Measurements from ENCODE around the gene SLC37A4. TPM values are rescaled to one million over a fixed set of nuclear protein-coding genes. Genes with fewer than 3 reads are reported as not detected.
"Not testable (repeated sequence)": the region's sequence is repeated elsewhere in the genome, so short reads cannot be mapped to it uniquely, and the experiment has no call there.

Gene SLC37A4
- 26.5 and 29.5 TPM in 2 replicates for total RNA-seq (2014; rRNA removed; shearing (Covaris generic))

DNA sequence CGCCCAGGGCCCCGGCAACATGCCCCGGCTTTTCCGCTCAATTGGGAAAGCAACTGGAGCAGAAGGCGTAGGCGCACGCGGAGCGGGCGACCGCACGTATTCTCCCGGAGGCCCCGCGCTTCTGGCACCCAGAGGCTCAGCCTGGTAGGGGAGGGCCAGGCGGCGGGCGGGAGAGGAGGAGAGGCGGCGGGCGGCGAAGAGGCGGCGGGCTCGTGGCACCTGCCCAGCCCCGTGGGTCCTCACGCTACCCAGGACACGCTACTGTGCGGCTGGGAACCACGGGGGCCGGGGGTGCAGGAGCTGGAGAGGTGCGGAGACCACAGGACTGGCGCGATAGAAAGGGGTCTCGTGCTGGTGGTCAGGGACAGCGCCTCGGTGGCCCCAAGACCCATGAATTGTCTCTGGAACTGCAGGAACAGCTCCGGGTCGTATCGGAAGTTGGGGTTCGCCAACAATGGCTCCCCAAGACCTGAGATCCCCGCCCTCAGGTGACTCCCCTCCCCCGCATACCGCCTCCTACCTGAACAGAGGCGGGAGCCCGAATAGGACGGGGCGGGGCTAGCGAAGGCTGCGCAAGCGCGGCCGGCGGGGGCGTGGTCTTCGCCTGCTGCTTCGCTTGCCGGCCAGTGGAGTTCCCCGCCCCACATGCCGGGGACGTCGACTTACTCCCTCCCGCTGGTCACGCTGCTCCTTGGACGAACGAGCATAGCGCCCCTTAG lies at the start of gene SLC37A4:
Gene SLC37A4 (minus strand): TSS at position 549 of the 719 bp plus-strand sequence.
- peak; percentile 96 for DNase-seq (ENCODE audit: low read depth)

DNA sequence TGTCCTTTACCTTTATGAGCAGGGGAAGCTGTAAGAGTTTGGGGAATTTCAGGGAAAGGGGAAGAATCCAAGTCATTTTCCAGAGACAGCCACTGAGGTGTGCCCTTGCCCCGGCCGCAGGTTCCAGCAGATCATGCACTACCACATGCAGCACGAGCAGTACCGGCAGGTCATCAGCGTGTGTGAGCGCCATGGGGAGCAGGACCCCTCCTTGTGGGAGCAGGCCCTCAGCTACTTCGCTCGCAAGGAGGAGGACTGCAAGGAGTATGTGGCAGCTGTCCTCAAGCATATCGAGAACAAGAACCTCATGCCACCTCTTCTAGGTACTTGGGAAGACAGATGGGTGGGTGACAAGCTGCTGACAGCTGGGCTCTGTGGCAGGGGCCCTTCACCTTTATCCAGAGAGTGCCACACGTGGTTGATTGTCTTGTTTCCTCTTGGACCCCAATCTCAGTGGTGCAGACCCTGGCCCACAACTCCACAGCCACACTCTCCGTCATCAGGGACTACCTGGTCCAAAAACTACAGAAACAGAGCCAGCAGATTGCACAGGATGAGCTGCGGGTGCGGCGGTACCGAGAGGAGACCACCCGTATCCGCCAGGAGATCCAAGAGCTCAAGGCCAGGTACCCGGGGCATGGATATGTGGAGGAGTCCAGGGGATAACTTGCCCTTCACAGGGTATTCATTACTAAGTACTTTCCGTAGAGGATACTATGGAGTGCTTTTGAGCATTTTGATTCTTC lies 48.2 kb upstream of the SLC37A4 start:
- no peak for DNase-seq (ENCODE audit: low read depth)

DNA sequence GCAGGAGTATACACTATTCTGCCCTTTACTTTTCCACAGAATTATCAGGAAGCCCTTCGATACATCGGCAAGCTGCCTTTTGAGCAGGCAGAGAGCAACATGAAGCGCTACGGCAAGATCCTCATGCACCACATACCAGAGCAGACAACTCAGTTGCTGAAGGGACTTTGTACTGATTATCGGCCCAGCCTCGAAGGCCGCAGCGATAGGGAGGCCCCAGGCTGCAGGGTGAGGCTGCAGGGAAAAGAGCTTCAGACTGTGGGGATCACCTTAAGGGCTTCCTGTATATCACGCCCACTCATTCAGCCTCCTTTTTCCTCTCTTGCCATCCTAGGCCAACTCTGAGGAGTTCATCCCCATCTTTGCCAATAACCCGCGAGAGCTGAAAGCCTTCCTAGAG lies 47.2 kb upstream of the SLC37A4 start:
- no peak for DNase-seq (ENCODE audit: low read depth)

DNA sequence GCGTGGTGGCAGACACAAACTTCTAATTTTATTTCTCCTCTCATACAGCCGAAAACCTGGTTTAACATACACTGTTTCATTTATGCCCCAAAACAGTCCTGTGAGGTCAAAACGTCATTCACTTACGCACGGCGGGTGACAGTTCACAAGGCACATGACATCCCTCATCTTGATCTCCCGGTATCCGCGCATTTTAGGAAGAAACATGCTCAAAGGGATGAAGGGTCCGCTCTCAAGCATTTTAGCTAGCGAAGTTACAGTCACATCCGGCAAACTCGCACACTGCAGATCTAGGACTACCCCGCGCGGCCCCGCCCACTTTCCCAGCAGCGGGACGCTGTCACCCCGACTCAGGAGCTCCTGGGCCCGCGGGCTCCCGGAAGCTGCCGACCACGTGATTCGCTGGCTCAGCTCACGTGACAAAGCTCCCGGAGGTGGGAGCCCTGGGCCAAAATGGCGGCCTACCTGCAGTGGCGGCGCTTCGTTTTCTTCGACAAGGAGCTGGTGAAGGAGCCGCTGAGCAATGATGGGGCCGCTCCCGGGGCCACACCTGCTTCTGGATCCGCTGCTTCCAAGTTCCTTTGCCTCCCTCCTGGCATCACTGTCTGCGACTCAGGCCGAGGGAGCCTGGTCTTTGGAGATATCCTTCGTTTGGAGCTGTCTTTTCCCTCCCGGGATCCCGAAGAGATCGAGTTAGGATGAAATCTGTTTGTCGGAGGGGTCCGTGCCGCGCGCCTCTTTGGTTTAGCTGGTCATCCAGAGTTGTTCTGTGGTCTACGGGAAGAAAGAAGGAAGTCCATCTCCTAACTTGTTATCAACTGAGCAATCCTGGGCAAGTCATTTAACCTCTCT lies 36.9 kb upstream of the SLC37A4 start, which contains the start of gene VPS11:
Gene VPS11 (plus strand): TSS at position 448 of the 852 bp plus-strand sequence. CDS start 6 bp downstream, at position 454.
- DNase-seq (ENCODE audit: low read depth): peak; percentile 98

DNA sequence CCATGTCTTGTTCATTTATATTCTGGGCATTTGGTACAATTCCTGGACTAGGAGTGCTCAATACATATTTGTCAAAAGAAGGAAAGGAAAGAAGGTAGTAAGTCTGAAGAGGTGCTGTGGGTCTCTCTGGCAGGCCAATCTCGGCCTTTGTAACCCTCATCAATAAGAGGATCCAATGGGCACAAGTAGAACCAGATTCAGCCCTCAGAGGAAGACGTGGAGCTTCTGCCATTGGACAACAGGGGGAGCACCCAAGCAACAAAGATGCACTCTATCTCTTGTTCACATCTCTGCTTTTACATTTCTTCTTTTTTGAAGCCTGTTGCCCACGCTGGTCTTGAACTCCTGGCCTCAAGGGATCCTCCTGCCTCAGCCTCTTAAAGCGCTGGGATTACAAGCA lies 34.7 kb upstream of the SLC37A4 start:
- DNase-seq (ENCODE audit: low read depth): peak; percentile 50

DNA sequence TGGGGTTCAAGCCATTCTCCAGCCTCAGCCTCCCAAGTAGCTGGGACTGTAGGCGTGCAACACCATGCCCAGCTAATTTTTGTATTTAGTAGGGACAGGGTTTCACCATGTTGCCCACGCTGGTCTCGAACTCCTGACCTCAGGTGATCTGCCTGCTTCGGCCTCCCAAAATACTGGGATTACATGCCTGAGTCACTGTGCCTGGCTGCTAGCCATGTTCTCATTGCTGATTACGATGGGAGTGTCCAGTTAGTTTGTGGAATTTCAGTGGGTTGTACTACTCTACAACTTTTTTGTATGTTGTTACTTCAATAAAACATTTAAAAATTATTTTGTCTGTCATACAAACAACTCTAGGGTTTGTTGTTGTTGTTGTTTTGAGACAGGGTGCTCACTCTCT lies 32.1 kb upstream of the SLC37A4 start:
- DNase-seq (ENCODE audit: low read depth): peak; percentile 73

DNA sequence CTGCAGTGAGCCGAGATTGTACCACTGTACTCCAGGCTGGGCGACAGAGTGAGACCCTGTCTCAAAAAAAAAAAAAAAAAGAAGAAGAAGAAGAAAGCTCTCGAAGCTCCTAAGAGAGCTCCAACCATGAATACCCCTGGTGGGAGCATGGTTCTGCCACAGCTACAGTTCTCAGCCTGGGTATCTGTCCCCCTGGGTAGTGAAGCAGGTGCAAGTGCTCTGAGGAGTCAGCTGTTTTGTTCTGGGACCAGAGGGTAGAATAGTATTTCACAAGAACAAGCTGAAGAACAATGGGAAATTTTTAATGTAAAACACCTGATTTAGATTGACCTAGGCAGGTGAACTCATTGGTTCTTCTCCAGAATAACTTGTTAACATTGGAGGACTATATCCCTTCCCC lies 30.6 kb upstream of the SLC37A4 start:
- DNase-seq (ENCODE audit: low read depth): no peak

DNA sequence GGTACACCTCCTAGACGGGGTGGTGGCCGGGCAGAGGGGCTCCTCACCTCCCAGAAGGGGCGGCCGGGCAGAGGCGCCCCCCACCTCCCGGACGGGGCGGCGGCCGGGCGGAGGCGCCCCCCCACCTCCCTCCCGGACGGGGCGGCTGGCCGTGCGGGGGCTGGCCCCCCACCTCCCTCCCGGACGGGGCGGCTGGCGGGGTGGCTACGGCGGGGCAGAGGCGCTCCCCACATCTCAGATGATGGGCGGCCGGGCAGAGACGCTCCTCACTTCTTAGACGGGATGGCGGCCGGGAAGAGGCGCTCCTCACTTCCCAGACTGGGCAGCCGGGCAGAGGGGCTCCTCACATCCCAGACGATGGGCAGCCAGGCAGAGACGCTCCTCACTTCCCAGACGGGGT lies 28.5 kb upstream of the SLC37A4 start:
- DNase-seq (ENCODE audit: low read depth): not testable (repeated sequence)

DNA sequence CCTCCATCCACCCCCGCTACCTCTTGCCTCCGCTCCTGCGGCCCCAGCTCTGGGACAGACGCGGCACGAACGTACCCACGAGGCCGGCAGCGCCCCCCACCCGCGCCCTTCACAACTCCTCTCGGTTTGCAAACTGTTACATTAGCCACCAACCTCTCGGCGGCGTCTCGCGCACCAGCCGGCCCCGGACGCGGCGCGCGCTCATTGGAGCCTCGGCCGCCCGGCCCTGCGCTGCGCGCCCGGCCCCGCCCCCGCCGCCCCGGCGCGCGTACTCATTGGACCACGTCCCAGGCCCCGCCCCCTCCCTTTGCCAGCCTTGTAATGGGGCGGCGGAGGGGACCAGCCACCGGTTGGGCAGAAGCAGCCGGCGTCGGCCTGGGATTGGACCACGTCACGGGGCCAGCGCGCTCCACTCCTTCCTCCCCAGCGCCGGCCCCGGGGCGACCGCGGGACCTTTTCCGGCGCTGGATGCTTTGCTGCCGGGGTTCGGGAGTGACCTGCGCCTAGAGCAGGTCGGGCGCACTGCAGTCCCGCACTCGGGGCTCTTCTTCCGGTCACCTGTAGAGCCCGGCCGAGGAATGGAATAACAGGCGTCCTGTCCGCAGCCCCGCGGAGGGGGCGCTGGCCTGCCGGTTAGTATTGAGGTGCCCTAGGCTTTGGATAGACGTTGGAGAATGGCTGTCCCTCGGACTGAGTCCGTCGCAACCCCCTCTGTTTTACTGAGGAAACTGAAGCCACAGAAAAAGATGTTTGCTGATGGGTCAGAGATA lies 26.5 kb upstream of the SLC37A4 start, which contains the start of gene HYOU1:
Gene HYOU1 (minus strand): TSS at position 206 of the 770 bp plus-strand sequence. CDS start 1,045 bp downstream, outside the sequence.
- peak; percentile 95 for DNase-seq (ENCODE audit: low read depth)

DNA sequence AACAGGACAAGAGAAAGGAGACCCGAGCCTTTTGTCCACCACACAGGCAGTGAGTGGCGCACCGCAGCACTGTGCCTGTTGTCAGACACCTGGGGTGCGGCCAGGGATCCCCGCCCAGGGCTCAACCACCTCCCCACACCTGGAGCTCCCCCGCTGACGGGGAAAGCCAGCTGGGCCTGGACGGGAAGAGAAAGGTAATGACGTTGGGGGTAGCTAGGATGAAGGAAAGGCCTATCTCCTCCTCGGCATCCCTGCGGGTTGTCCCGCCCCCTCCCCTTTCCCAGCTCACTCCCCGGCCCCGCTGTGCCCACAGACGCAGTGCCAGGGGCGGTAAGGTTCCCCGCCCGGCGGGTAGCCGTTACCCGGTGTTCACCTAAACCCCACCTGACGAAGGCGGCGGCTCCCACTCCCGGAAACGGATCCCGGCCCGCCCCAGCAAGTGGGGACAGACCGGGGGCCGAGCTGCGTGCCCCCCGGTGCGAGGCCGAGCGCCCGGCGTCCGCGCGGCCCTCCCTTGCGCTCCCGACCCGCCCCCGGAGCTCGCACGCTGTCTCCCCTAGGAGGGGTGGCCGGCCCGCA lies 25.8 kb upstream of the SLC37A4 start:
- peak; percentile 16 for DNase-seq (ENCODE audit: low read depth)

DNA sequence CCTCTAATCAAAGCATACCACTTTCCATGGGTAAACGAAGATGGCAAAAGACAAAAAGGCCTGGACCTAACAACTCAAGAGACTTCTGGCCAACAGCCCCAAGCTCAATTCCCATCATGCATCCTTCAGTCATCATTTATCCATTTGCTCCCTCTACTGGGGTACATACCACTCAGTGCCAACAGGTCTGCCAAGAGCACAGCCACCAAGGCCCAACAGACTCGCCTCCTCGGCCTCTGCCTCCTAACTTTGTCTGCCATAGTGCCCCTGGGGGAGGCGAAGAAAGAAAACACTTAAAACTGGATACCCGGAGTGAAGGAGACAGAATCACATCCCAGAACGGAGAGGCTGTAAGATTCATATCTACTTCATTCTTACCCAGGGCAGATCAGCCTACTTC lies 25.2 kb upstream of the SLC37A4 start:
- DNase-seq (ENCODE audit: low read depth): peak; percentile 38

DNA sequence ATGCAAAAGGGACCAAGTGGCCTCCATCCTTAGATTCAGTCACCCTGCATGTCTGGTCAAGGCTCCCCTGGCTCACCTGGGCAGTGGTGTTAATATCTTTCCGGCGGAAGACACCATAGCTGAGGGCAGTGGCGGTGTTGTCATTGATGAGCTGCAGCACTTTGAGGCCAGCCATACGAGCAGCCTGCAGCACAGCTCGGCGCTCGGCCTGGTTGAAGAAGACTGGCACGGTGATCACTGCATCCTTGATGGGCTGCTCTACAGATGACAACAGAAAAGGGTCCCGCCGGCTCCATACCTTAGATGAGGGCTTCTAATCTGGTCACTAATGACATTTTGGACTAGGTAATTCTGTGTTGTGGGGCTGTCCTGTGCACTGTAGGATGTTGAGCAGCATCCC lies 23.7 kb upstream of the SLC37A4 start:
- DNase-seq (ENCODE audit: low read depth): no peak

DNA sequence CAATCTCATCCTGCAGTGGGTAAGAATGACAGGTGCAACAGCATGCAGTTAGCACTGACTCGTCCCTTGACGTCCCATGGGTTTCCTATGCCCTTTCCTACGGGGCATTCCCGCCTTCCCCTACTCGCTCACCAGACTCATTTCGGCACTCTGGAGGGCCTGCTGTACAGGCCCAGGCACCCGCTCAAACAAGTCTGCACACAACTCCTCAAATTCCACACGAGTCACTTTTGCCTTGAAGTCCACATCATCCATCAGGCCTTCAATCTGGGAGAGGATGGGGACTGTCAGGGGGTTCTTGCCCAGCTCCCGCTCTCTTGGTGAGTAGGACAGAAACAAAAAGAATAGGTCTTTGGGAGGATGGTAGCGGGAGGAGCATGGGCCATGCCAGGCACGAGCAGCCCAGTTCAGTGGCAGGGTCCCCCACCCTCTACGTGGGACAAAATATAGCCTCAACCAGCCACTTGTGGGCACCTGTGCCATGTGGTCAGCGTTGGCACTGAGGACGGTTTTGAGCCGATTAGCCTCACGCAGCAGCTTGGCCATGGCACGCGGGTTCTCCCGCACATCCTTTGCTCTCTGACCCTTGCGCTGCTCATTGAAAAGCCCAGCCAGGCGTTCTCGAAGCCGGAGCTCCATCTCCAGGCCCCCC lies 21.6 kb upstream of the SLC37A4 start:
- DNase-seq (ENCODE audit: low read depth): no peak

DNA sequence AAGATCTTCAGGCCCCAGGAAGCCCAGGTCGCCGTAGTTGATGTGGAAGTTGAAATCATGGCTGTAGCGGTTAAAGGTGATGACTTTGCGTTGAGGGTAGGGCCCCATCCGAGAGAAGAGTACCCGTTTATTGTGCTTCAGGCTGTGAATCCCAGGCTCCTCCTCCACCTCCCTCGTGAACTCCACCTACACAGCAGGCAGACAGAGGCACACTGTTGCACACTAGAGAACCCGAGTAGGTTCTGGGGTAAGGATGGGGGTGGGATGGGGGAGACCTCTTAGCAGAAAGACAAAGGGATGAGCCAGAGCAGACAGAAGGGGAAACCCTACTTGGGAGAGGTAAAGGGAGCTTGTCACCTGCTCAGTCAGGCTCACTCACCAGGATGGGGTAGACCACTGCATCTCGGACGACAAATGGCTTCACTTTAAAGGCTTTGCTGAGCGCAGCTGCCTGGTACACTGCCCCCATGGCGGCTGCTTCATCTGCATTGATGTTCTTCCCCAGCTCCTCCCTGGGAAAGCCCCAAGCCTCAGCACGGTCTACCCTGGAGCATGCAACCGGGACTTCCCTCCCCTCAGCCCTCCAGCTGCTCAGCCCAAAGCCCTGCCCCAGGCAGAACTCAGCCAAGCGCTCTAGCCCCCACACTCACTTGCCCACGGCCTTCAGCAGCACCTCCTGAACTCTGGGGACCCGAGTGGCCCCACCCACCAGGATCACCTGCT lies 20.9 kb upstream of the SLC37A4 start:
- DNase-seq (ENCODE audit: low read depth): no peak

DNA sequence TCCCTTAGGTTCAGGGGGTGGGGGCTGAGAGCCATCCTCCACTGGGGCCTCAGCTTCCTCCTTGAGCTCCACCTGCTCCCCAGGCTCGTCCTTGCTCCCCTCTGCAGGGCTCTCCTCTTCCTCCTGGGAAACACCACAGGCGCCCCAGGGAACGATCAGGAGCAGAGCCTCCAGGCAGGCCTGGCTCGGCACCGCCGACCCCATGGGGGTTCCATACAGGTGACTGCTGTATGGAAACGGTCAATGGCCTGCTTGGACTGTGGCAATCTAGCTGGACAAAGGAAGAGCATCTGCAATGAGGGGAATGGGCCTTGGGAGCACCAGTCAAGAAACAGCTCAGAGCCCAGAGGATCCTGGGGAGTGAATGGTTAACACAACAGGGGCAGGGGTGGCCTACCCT lies 18.4 kb upstream of the SLC37A4 start:
- no peak for DNase-seq (ENCODE audit: low read depth)

DNA sequence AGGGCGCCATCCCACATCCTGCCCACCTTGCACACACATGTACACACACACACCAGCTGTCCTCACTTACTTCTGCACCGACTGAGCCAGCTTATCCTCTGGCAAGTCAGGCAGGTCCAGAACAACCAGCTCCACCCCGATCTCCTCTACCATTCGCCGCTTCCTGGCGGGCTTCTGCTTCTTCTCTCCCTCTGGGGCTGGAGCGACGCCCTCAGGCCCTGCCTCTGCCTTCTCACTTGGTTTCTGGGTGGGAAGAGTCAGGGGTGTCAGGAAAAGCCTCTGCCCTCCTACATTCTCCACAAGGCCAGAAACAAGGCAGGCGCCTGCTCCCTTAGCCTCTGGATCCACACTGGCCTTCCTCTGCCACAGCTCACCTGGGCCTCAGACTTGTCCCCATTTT lies 18.0 kb upstream of the SLC37A4 start:
- DNase-seq (ENCODE audit: low read depth): no peak

DNA sequence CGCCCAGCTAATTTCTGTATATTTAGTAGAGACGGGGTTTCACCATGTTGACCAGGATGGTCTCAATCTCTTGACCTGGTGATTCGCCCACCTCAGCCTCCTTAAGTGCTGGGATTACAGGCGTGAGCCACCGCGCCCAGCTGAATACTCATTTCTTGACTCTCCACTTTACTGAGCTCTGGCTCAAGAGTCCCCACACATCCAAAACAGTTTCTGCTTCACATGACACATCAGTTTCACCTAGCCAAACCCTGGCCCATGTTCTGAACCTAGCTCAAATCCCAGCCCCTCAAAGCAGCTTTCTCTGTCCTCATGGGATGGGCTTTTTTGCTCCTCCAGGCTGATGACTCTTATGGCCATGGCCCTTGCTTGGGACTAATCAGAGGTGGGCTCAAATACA lies 16.5 kb upstream of the SLC37A4 start:
- DNase-seq (ENCODE audit: low read depth): no peak

DNA sequence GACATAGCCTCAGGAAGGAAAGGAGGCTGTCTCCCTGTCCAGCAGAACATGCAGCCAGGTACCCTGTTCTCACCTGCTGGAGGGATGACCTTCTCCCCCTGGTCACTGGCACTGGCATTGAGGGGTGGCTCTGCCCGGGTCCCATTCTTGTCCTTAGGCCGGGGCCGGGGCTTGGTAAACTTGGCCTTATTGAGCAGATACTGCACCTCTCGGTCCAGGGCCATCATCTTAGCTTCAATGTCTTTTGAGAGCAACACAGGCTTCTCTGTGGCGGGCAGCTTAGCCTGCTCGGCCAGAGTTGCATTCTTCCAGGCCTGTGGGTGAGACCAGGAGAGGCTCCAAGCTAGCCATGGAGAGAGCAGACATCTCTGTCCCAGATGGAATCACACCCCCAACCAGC lies 15.8 kb upstream of the SLC37A4 start:
- DNase-seq (ENCODE audit: low read depth): no peak

DNA sequence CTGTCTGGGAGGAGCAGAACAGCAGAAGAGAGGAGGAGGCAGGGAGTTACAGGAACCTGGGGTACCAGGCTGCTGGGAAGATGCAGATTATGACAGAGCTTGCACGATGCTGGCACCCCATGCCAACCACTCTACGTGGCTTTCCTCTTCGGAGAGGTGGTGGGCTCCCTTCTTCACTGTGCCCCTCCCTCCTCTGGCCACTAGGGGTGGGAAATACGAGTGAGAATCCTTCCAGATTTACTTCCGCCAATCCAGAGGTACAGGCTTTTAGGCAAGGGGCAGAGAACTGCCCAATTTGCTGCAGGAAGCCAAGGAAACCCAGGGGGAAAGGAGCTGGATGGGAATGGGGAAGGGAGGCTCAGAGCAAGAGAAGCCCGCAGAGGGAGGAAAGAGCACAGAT lies 14.0 kb upstream of the SLC37A4 start:
- DNase-seq (ENCODE audit: low read depth): no peak

DNA sequence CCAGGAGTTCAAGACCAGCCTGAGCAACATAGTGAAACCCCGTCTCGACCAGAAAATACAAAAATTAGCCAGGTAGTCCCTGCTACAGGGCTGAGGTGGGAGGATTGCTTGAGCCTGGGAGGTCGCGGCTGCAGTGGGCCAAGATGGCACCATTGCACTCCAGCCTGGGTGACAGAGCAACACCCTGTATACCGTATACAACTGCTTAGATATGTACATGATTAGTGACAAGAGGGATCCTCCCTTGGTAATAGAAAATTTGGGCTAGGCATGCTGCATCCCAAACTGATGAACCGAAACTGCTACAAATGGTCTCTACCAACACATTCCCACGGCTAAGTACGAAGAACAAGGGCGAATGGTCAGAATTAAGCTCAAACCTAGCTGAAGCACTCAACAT lies 12.2 kb upstream of the SLC37A4 start:
- no peak for DNase-seq (ENCODE audit: low read depth)
